ENCODE data around the gene GLB1L3. TPM values are rescaled to one million over a fixed set of nuclear protein-coding genes. Genes with fewer than 3 reads are reported as not detected.
"Not testable (repeated sequence)": the region's sequence is repeated elsewhere in the genome, so short reads cannot be mapped to it uniquely, and the experiment has no call there.

The GLB1L3 gene
- total RNA-seq, 2 donors from 2014 or later: 7.8 to 14.5 TPM

DNA sequence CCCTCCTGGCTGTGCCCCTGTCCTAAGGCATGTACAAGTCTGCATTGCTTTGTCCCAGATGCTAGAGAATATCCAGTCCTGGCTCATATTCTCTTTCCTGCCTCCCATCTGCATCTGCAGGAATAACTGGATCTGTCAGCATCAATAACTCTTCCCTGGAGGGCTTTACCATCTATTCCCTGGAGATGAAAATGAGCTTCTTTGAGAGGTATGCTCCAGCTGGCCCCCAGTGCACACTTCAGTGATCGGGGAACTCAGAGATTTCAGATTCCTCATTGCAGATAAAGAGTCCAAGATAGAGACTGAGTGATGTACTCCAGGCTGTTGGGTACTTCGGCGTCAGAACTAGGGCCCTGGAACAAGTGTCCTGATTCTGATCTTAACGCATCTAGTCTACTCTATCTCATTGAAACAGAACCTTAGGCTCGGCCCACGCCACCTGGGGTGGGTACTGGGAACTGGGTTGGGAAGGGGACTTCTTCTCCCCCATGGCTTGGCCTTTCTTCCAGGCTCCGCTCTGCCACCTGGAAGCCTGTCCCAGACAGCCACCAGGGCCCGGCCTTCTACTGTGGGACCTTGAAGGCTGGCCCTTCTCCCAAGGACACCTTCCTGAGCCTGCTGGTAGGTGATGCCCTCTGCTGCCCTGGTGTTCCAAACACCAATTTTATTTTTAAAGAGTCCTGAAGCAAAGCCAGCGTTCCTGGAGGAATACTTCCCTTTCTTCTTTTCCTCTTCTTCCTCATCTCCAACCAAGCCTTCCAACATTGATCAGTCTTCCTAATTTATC, 37.8 kb downstream of the GLB1L3 start:
- no peaks in the 10 kb centered on the region for H3K9me3 ChIP-seq
- 93% methylated on average over 9 of the region's 9 CpGs for WGBS
- no peaks in the 10 kb centered on the region for H3K4me1 ChIP-seq (replicated peaks)
- H3K27me3 ChIP-seq (replicated peaks; ENCODE audit: insufficient read depth): no peaks in the 10 kb centered on the region
- intact Hi-C loops (cut with DNase I): no loop called here
- no peaks in the 10 kb centered on the region for H3K36me3 ChIP-seq
- H3K4me3 ChIP-seq: no peak overlapping the region
- H3K27ac ChIP-seq: no peak overlapping the region
- DNase-seq (ENCODE audit: low spot score): no peak
- TF ChIP-seq POLR2AphosphoS5 (IDR thresholded peaks at IDR 0.05): no peak
- TF ChIP-seq, protein P1, sequence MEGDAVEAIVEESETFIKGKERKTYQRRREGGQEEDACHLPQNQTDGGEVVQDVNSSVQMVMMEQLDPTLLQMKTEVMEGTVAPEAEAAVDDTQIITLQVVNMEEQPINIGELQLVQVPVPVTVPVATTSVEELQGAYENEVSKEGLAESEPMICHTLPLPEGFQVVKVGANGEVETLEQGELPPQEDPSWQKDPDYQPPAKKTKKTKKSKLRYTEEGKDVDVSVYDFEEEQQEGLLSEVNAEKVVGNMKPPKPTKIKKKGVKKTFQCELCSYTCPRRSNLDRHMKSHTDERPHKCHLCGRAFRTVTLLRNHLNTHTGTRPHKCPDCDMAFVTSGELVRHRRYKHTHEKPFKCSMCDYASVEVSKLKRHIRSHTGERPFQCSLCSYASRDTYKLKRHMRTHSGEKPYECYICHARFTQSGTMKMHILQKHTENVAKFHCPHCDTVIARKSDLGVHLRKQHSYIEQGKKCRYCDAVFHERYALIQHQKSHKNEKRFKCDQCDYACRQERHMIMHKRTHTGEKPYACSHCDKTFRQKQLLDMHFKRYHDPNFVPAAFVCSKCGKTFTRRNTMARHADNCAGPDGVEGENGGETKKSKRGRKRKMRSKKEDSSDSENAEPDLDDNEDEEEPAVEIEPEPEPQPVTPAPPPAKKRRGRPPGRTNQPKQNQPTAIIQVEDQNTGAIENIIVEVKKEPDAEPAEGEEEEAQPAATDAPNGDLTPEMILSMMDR (IDR thresholded peaks at IDR 0.05): no peak
- no peak for TF ChIP-seq POLR2A (IDR thresholded peaks at IDR 0.05)

DNA sequence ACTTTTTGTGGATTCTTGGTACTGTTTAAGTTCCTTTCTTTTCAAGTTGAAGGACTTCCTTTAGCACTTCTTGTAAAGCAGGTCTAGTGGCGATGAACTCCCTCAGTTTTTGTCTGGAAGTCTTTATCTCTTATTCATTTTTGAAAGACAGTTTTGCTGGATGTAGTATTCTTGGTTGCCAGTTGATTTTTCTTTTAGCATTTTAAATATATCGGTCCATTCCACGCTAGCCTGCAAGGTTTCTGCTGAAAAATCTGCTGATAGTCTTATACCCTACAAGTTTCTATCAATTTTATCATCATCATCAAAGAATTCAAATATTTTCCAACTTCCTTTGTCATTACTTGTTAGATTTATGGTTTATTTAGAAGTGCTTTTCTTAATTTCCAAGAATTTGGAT, 40.9 kb downstream of the GLB1L3 start:
- Histone ChIP-seq H3K9me3 (no peaks in the 10 kb centered on the region), H3K27ac (no peak overlapping the region), H3K4me3 (no peak overlapping the region), H3K4me1 (replicated peaks) (no peaks in the 10 kb centered on the region), H3K36me3 (no peaks in the 10 kb centered on the region), H3K27me3 (replicated peaks; ENCODE audit: insufficient read depth) (no peaks in the 10 kb centered on the region)
- no peak for DNase-seq (ENCODE audit: low spot score)
- 94% methylated on average over 3 of the region's 3 CpGs for WGBS
- no peak for TF ChIP-seq POLR2AphosphoS5 (IDR thresholded peaks at IDR 0.05)
- TF ChIP-seq, protein P1 (IDR thresholded peaks at IDR 0.05): no peak
- no peak for TF ChIP-seq POLR2A (IDR thresholded peaks at IDR 0.05)
- intact Hi-C loops (cut with DNase I): no loop called here

DNA sequence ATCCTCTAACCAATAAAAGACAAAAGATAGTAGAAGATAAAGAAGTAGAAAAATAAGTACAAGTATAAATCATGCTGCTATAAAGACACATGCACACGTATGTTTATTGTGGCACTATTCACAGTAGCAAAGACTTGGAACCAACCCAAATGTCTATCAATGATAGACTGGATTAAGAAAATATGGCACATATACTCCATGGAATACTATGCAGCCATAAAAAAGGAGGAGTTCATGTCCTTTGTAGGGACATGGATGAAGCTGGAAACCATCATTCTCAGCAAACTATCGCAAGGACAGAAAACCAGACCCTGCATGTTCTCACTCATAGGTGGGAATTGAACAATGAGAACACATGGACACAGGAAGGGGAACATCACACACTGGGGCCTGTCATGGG, 45.2 kb downstream of the GLB1L3 start:
- intact Hi-C loops (cut with DNase I); H3K4me3 ChIP-seq; H3K27me3 ChIP-seq (replicated peaks; ENCODE audit: insufficient read depth); H3K36me3 ChIP-seq; H3K4me1 ChIP-seq (replicated peaks); H3K27ac ChIP-seq; DNase-seq (ENCODE audit: low spot score); H3K9me3 ChIP-seq: not testable (repeated sequence)
- WGBS: 81% methylated on average over 2 of the region's 2 CpGs

DNA sequence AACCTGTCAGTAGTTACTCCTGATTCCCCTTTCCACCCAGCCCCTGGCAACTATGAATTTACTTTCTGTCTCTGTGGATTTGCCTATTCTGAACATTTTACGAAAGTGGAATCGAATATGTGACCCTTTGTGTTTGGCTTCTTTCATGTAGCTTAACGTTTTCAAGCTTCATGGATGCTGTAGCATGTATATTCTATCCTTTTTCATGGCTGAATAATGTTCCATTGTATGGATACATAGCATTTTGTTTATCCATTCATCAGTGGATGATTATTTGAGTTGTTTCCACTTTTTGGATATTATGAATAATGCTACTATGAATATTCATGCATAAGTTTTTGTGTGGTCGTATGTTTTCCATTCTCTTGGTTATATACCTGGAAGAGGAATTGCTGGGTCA, 46.4 kb downstream of the GLB1L3 start:
- Histone ChIP-seq H3K4me1 (replicated peaks) (no peaks in the 10 kb centered on the region), H3K9me3 (no peaks in the 10 kb centered on the region), H3K36me3 (no peaks in the 10 kb centered on the region), H3K27ac (no peak overlapping the region), H3K27me3 (replicated peaks; ENCODE audit: insufficient read depth) (no peaks in the 10 kb centered on the region), H3K4me3 (no peak overlapping the region)
- intact Hi-C loops (cut with DNase I): no loop called here
- 93% methylated on average over 4 of the region's 4 CpGs for WGBS
- no peak for DNase-seq (ENCODE audit: low spot score)
- no peak for TF ChIP-seq POLR2A (IDR thresholded peaks at IDR 0.05)
- TF ChIP-seq POLR2AphosphoS5 (IDR thresholded peaks at IDR 0.05): no peak
- TF ChIP-seq, protein P1 (IDR thresholded peaks at IDR 0.05): no peak

DNA sequence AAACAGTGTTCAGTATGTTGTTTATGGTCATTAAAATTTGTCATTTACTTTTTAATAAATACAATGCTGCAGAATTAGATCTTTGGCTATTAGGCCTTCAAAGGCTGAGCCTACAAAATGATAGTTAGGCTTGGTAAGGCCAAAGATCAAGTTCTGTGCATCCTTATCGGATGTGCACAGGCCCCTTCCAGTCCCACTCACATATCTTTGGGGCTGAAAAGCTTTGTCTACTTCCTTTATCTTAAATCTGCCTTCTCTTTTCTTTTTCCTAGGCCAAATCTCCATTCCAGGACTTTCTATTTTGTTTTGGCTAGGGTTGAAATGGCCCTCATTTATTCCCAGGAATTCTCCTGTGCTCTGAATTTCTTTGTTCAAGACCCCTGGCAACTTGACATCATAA, 52.3 kb downstream of the GLB1L3 start:
- no peaks in the 10 kb centered on the region for H3K9me3 ChIP-seq
- H3K4me1 ChIP-seq (replicated peaks): peaks cover 4% of the 10 kb centered on the region
- no peaks in the 10 kb centered on the region for H3K36me3 ChIP-seq
- no peaks in the 10 kb centered on the region for H3K27me3 ChIP-seq (replicated peaks; ENCODE audit: insufficient read depth)
- DNase-seq (ENCODE audit: low spot score): no peak
- TF ChIP-seq, protein P1 (IDR thresholded peaks at IDR 0.05): no peak
- no peak for TF ChIP-seq POLR2A (IDR thresholded peaks at IDR 0.05)
- no peak for TF ChIP-seq POLR2AphosphoS5 (IDR thresholded peaks at IDR 0.05)
- intact Hi-C loops (cut with DNase I): no loop called here
- WGBS: 100% methylated on average over 1 of the region's 1 CpG
- H3K4me3 ChIP-seq: no peak overlapping the region
- peak overlapping the region in 1 of 2 donors; percentile 2 for H3K27ac ChIP-seq
